Cardiac fibroblast (primary cell): ENCODE data around the gene ARSA.
"Not testable (repeated sequence)": the region's sequence is repeated elsewhere in the genome, so short reads cannot be mapped to it uniquely, and the experiment has no call there.

Source experiments
- DNase-seq, 2 donors: peaks; one replicate each; pipeline versions ENCODE4 v3.0.0 to v3.0.0-alpha.2; 2010; ENCODE audit warnings: low read depth in 2 of 2
- H3K4me3 ChIP-seq, 2 donors: replicated peaks in 1 of 2; 1 replicate in 1 of 2; 2 replicates in 1 of 2; pipeline ENCODE4 v1.5.1; 2011; ENCODE audit warnings: low read depth in 2 of 2, low read length in 2 of 2, mild to moderate bottlenecking in 2 of 2, moderate library complexity in 1 of 2
- TF ChIP-seq, protein P1 (sequence below): IDR thresholded peaks from one replicate; pipeline ENCODE4 v1.5.1; 2011; ENCODE audit warnings: low read depth, mild to moderate bottlenecking, low read length, inconsistent platforms

The ARSA gene

GRCh38 chr22:50670513-50670912 lies 42.6 kb upstream of the ARSA start:
- DNase-seq, result no peak
- TF ChIP-seq, protein P1, sequence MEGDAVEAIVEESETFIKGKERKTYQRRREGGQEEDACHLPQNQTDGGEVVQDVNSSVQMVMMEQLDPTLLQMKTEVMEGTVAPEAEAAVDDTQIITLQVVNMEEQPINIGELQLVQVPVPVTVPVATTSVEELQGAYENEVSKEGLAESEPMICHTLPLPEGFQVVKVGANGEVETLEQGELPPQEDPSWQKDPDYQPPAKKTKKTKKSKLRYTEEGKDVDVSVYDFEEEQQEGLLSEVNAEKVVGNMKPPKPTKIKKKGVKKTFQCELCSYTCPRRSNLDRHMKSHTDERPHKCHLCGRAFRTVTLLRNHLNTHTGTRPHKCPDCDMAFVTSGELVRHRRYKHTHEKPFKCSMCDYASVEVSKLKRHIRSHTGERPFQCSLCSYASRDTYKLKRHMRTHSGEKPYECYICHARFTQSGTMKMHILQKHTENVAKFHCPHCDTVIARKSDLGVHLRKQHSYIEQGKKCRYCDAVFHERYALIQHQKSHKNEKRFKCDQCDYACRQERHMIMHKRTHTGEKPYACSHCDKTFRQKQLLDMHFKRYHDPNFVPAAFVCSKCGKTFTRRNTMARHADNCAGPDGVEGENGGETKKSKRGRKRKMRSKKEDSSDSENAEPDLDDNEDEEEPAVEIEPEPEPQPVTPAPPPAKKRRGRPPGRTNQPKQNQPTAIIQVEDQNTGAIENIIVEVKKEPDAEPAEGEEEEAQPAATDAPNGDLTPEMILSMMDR, result no peak

DNA sequence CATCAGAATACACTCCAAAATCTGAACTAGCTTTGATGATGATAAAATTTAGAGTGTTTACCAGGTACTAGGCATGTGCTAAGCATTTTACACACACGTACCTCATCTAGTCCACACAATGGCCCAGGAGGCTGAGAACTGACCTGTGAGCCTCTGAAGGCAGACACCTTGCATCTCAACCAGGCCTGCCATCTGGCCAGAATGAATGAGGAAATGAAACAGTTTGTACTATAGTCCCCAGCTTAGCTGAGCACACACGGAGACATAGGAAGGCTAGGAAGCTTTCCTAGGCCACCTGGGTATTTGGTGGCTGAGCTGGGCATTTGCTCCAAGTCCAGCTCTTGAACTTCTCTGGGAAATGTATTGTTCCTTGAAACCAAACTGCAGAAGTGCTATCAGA lies 37.8 kb upstream of the ARSA start:
- TF ChIP-seq, protein P1, result no peak
- no peak for DNase-seq
- no peak overlapping the region for H3K4me3 ChIP-seq

More at GRCh38 chr22:50670513-50670912, 42.6 kb upstream of the ARSA start:
- no peak overlapping the region for H3K4me3 ChIP-seq

GRCh38 chr22:50665212-50665611 lies 37.3 kb upstream of the ARSA start:
- DNase-seq, result no peak
- TF ChIP-seq, protein P1, result no peak
- no peak overlapping the region for H3K4me3 ChIP-seq

GRCh38 chr22:50660306-50660705 lies 32.4 kb upstream of the ARSA start:
- H3K4me3 ChIP-seq, result no peak overlapping the region
- peak in 1 of 2 donors; percentile 17 for DNase-seq
- TF ChIP-seq, protein P1, result no peak

- not testable (repeated sequence) for H3K4me3 ChIP-seq, DNase-seq
Measured at GRCh38 chr22:50659711-50660110, 31.8 kb upstream of the ARSA start.

DNA sequence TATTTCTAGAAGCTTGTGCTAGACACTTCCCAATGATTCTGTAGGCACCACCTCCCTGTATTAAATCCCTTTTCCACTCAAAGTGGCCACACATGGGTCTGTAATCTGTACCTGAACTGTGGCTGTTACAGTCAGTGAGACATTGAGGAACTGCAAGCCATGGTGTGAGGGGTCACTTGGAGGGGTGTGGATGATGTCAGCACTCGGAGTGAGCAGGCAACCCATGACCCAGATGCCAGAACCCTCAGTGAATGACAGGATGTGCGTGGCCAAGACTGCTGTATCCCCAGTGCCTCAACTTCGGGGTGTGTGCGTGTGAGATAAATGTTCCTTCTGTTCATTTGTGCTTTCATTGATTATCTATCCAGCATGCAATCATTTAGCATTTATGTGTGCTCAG lies 30.0 kb upstream of the ARSA start:
- no peak for DNase-seq
- TF ChIP-seq, protein P1, result no peak
- H3K4me3 ChIP-seq, result no peak overlapping the region

GRCh38 chr22:50656122-50657070 lies 28.4 kb upstream of the ARSA start:
- DNase-seq, result peak; percentile 62 to 71
- H3K4me3 ChIP-seq, result no peak overlapping the region
- TF ChIP-seq, protein P1, result no peak

- DNase-seq, H3K4me3 ChIP-seq: not testable (repeated sequence)
Measured at GRCh38 chr22:50654664-50655063, 26.7 kb upstream of the ARSA start.
